Colonic mucosa (tissue), 4 donors: ENCODE measurements around the gene UNC45A. TPM values are rescaled to one million over a fixed set of nuclear protein-coding genes. Genes with fewer than 3 reads are reported as not detected.

Source experiments
- DNase-seq: peaks from one replicate; pipeline ENCODE4 v3.0.0-alpha.2; 2020
- H3K27ac ChIP-seq: fragments of 200-600 bp; one replicate; pipeline ENCODE4 v1.8.0; 2021
- H3K27me3 ChIP-seq: fragments of 200-600 bp; one replicate; pipeline ENCODE4 v1.8.0; 2021
- H3K36me3 ChIP-seq: fragments of 200-600 bp; one replicate; pipeline ENCODE4 v1.8.0; 2021
- H3K4me1 ChIP-seq: fragments of 200-600 bp; one replicate; pipeline ENCODE4 v1.8.0; 2021; ENCODE audit warnings: mild to moderate bottlenecking
- H3K4me3 ChIP-seq: fragments of 200-600 bp; one replicate; pipeline ENCODE4 v1.8.0; 2021
- H3K9ac ChIP-seq, 2 donors: one replicate each; pipeline ENCODE4 v1.7.0; 2013; ENCODE audit warnings: control low read depth in 2 of 2, low read depth in 2 of 2, low read length in 2 of 2
- H3K9me3 ChIP-seq: fragments of 200-600 bp; one replicate; pipeline ENCODE4 v1.8.0; 2021
- intact Hi-C: fragments of 100-400 bp; cut with DNase I; formaldehyde crosslinking; loops from one replicate; pipeline ENCODE4 v1.14.1; 2022
- total RNA-seq, 2 donors: library from RNA; stranded (reverse); fragmentation: NEBNext Ultra II Directional in 1 of 2; extraction: Animal tissue kit (Norgen Biotek cat#: 25700) in 1 of 2; gene quantifications; one replicate each; pipeline ENCODE4 v1.2.1, GENCODE V29; 2021
- TF ChIP-seq, protein P1 (sequence below): fragments of 200-600 bp; IDR thresholded peaks from one replicate; pipeline ENCODE4 v1.8.0; 2022; ENCODE audit warnings: antibody characterized with exemption, mild to moderate bottlenecking
- donor health status: healthy.
- donor health status: DM: no; HTN: no; CAD: no.
- donor health status: DM: no; HTN: no; CAD: no.

UNC45A gene
- total RNA-seq, 2 donors from 2014 or later = 60.7 to 74.5 TPM

DNA sequence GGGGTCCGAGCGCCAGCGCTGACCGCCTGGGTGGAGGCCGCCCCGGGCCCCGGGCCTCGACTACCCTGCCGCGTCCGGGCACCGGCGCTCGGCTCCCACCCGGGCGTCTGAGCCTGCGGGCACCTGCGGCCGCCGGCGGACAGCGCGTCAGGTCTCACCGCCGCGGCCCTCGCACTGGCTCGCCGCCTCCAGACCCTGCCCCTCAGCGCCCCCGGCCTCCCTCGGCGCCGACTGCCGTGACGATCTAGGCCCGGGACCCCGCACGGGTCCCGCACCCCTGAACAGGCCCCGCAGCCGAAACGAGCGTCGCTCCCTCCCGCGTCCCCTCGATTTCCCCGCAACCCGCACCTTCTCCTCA is 59.0 kb downstream of the UNC45A start:
- Histone ChIP-seq H3K4me3 (peak overlapping the region; percentile 99), H3K9ac (peak overlapping the region; percentile 88 to 98), H3K36me3 (no peaks in the 10 kb centered on the region), H3K4me1 (peaks cover 6% of the 10 kb centered on the region), H3K27ac (peak overlapping the region; percentile 71), H3K9me3 (no peaks in the 10 kb centered on the region), H3K27me3 (no peaks in the 10 kb centered on the region)
- intact Hi-C loops = no loop called here
- TF ChIP-seq, protein P1, sequence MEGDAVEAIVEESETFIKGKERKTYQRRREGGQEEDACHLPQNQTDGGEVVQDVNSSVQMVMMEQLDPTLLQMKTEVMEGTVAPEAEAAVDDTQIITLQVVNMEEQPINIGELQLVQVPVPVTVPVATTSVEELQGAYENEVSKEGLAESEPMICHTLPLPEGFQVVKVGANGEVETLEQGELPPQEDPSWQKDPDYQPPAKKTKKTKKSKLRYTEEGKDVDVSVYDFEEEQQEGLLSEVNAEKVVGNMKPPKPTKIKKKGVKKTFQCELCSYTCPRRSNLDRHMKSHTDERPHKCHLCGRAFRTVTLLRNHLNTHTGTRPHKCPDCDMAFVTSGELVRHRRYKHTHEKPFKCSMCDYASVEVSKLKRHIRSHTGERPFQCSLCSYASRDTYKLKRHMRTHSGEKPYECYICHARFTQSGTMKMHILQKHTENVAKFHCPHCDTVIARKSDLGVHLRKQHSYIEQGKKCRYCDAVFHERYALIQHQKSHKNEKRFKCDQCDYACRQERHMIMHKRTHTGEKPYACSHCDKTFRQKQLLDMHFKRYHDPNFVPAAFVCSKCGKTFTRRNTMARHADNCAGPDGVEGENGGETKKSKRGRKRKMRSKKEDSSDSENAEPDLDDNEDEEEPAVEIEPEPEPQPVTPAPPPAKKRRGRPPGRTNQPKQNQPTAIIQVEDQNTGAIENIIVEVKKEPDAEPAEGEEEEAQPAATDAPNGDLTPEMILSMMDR = no peak
- DNase-seq = peak; percentile 25

DNA sequence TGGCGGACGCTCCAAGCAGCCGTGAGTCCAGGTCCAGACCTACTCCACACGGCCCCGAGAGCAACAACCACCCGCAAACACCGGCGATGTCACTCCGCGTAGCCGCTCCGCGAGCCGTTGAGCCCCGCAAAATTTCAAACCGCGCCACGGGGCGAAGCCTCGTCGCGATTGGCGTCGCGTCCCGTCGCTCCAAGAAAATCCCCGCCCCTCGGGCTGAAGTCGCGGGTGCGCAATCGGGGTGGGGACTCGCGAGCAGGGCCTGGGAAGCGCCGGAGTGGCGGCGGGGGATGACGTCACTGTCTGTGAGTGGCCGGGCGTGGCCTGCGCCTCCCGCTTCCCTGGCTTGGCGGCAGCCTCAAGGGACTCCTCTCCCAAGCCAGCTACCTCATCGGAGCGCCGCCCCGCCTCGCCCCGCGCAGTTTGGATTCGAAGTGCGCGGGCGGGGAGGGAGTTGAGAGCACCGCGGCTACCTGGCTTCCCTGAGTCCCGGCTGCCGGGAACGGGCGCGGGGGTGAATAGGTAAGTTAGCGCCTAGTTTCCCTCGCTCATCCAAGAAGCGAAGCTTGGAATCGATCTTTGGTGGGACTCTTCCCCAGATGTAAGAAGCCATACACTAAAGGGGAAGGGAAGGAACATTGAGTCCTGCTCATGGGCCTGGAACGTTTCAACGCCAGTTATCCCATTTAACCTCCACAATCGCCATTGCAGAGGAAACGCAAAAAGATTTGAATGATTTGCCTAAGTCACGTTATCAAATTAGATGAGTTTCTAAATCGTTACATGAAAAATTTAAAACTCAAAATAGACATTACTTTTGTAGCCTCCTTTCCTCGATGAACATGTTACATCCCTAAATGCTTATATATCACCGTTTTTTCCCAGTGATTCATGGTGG is 59.6 kb downstream of the UNC45A start, which contains the start of gene PRC1:
Gene PRC1 (minus strand): TSS at position 119 of the 895 bp plus-strand sequence. CDS start 118 bp downstream, at position 1.
- peaks cover 6% of the 10 kb centered on the region for H3K4me1 ChIP-seq
- H3K9ac ChIP-seq = peak within 1 kb of the TSS; percentile 88 to 98
- no peaks in the 10 kb centered on the region for H3K9me3 ChIP-seq
- H3K27me3 ChIP-seq = no peaks in the 10 kb centered on the region
- intact Hi-C loops = no loop called here
- peak within 1 kb of the TSS; percentile 99 for H3K4me3 ChIP-seq
- no peaks in the 10 kb centered on the region for H3K36me3 ChIP-seq
- DNase-seq = peak; percentile 98
- TF ChIP-seq, protein P1 = no peak
- H3K27ac ChIP-seq = peak within 1 kb of the TSS; percentile 71

DNA sequence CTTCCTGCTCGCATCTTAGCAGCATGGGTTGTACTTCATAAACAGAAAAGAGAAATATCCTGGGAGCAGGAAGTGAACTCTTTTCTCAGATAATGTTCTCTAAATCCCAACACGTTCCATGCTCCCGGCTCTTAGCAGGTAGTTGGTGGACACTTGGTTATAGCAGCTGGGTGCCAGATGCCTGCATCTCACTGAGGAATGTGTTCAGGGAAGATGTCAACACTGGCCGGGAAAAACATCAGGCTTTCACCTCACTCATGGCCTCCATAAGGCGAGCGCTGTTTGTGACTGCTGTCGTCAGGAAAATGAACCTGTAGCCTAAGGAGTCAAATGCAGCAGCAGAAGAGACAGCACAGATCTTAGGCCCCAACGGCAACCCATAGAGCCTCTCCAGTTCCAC is 63.7 kb downstream of the UNC45A start:
- no peaks in the 10 kb centered on the region for H3K27me3 ChIP-seq
- H3K9me3 ChIP-seq = no peaks in the 10 kb centered on the region
- no peak overlapping the region for H3K27ac ChIP-seq
- TF ChIP-seq, protein P1 = no peak
- DNase-seq = no peak
- no peak overlapping the region for H3K4me3 ChIP-seq
- intact Hi-C loops = no loop called here
- peaks cover 5% of the 10 kb centered on the region for H3K36me3 ChIP-seq
- no peak overlapping the region for H3K9ac ChIP-seq
- peaks cover 3% of the 10 kb centered on the region for H3K4me1 ChIP-seq

DNA sequence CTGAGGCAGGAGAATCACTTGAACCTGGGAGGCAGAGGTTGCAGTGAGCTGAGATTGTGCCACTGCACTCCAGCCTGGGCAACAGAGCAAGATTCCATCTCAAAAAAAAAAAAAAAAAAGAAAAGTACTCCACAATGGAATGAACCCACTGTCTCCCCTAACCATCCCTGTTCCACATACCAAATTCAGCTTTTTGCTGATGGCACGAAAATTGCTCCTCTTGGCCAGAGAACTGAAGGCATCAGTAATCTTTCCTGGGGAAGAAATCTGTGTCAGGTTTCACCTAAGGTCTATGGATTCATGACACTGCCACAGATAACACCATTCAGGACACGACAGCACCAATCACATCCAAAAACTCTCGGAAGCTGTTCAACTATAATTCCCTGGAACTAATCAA is 66.1 kb downstream of the UNC45A start:
- TF ChIP-seq, protein P1 = no peak
- intact Hi-C loops = no loop called here

More for the DNA sequence above, 66.1 kb downstream of the UNC45A start:
- Histone ChIP-seq H3K36me3 (peaks cover 5% of the 10 kb centered on the region), H3K4me3 (no peak overlapping the region), H3K4me1 (no peaks in the 10 kb centered on the region), H3K9me3 (no peaks in the 10 kb centered on the region), H3K9ac (no peak overlapping the region), H3K27ac (no peak overlapping the region), H3K27me3 (no peaks in the 10 kb centered on the region)
- no peak for DNase-seq

Other genes starting within 250 kb of the UNC45A start
- gene BLM, start 217.9 kb upstream of the UNC45A start, total RNA-seq = 10 to 100 TPM in 1 of 2 donors, 1 to 10 TPM in 1; 3.3 to 16.7 TPM
- gene FURIN, start 66.7 kb upstream of the UNC45A start, total RNA-seq = 10 to 100 TPM; 72.3 to 82.5 TPM
- 1 to 10 TPM; 6.5 to 8.8 TPM for gene FES, start 50.8 kb upstream of the UNC45A start, total RNA-seq
- gene MAN2A2, start 32.0 kb upstream of the UNC45A start, total RNA-seq = 10 to 100 TPM; 34.2 to 66.4 TPM
- gene HDDC3, start 2.7 kb upstream of the UNC45A start, total RNA-seq = 10 to 100 TPM; 13.5 to 29.6 TPM
- 10 to 100 TPM; 14.8 to 33.0 TPM for gene RCCD1, start 19.6 kb downstream of the UNC45A start, total RNA-seq
- gene PRC1, start 59.2 kb downstream of the UNC45A start, total RNA-seq = 100 to 1,000 TPM in 1 of 2 donors, 10 to 100 TPM in 1; 44.3 to 114 TPM
- 10 to 100 TPM; 18.0 to 18.1 TPM for gene VPS33B, start 87.3 kb downstream of the UNC45A start, total RNA-seq
- 1 to 10 TPM in 1 of 2 donors, under 1 TPM in 1; 0.17 to 1.1 TPM for gene SV2B, start 165.0 kb downstream of the UNC45A start, total RNA-seq